Activated T-helper 17 cell treated with anti-CD3 and anti-CD28 coated beads, Interleukin-2, amount 50 U/mL, for 72 hours (primary cell): Measurements from ENCODE around the gene UVRAG. TPM values are rescaled to one million over a fixed set of nuclear protein-coding genes. Genes with fewer than 3 reads are reported as not detected.
A peak's percentile ranks its signal among the peaks of the same experiment; 100 is the strongest.
"Not testable (repeated sequence)": the region's sequence is repeated elsewhere in the genome, so short reads cannot be mapped to it uniquely, and the experiment has no call there.

ENCODE experiments used
- ATAC-seq: fragments of 150-1000 bp; cut with Tn5 transposase; replicated peaks from 2 replicates; pipeline ENCODE4 v1.10.0; 2021; ENCODE audit warnings: mild to moderate bottlenecking, moderate library complexity
- H3K27ac Mint-ChIP-seq: one replicate; pipeline ENCODE4 v1.8.0; 2022; ENCODE audit warnings: mixed read lengths
- H3K27me3 Mint-ChIP-seq: one replicate; pipeline ENCODE4 v1.8.0; 2022; ENCODE audit warnings: mixed read lengths
- H3K36me3 Mint-ChIP-seq: one replicate; pipeline ENCODE4 v1.8.0; 2022; ENCODE audit warnings: low read depth, mild to moderate bottlenecking, mixed read lengths
- H3K4me1 Mint-ChIP-seq: one replicate; pipeline ENCODE4 v1.8.0; 2022; ENCODE audit warnings: mixed read lengths
- H3K4me3 Mint-ChIP-seq: one replicate; pipeline ENCODE4 v1.8.0; 2022; ENCODE audit warnings: mild to moderate bottlenecking, mixed read lengths
- H3K9me3 Mint-ChIP-seq: one replicate; pipeline ENCODE4 v1.8.0; 2022; ENCODE audit warnings: mixed read lengths
- total RNA-seq, 2 donors: library from RNA; stranded (reverse); gene quantifications; one replicate each; pipeline ENCODE4 v1.2.3, GENCODE V29; 2022

The UVRAG gene
- total RNA-seq, 2 donors from 2014 or later: 14.1 to 20.1 TPM

- ATAC-seq: no peak
- H3K4me3 Mint-ChIP-seq: no peak overlapping the region
- no peaks in the 10 kb centered on the region for H3K4me1 Mint-ChIP-seq
- H3K36me3 Mint-ChIP-seq: peaks cover 13% of the 10 kb centered on the region
- H3K27me3 Mint-ChIP-seq: no peaks in the 10 kb centered on the region
- H3K9me3 Mint-ChIP-seq: peaks cover 3% of the 10 kb centered on the region
- no peak overlapping the region for H3K27ac Mint-ChIP-seq
These were observed 226.2 kb downstream of the UVRAG start for GRCh38 chr11:76041208-76041607.

- H3K27me3 Mint-ChIP-seq: no peaks in the 10 kb centered on the region
- peaks cover 25% of the 10 kb centered on the region for H3K36me3 Mint-ChIP-seq
- no peak overlapping the region for H3K27ac Mint-ChIP-seq
- H3K4me3 Mint-ChIP-seq: no peak overlapping the region
- no peak for ATAC-seq
- no peaks in the 10 kb centered on the region for H3K4me1 Mint-ChIP-seq
- peaks cover 7% of the 10 kb centered on the region for H3K9me3 Mint-ChIP-seq
These were observed 229.8 kb downstream of the UVRAG start for GRCh38 chr11:76044750-76045320.

- Mint-ChIP-seq H3K4me3 (no peak overlapping the region), H3K4me1 (no peaks in the 10 kb centered on the region), H3K36me3 (peaks cover 25% of the 10 kb centered on the region), H3K27ac (no peak overlapping the region), H3K9me3 (peaks cover 7% of the 10 kb centered on the region), H3K27me3 (no peaks in the 10 kb centered on the region)
- ATAC-seq: no peak
These were observed 232.2 kb downstream of the UVRAG start for GRCh38 chr11:76047231-76047630.

GRCh38 chr11:76047766-76048165, 232.8 kb downstream of the UVRAG start:
- Mint-ChIP-seq H3K27me3 (no peaks in the 10 kb centered on the region), H3K9me3 (peaks cover 7% of the 10 kb centered on the region), H3K4me3 (no peak overlapping the region), H3K4me1 (no peaks in the 10 kb centered on the region), H3K36me3 (peaks cover 25% of the 10 kb centered on the region), H3K27ac (no peak overlapping the region)
- no peak for ATAC-seq

GRCh38 chr11:76048763-76049162, 233.8 kb downstream of the UVRAG start:
- ATAC-seq: no peak
- Mint-ChIP-seq H3K27me3 (no peaks in the 10 kb centered on the region), H3K36me3 (peaks cover 24% of the 10 kb centered on the region), H3K9me3 (peaks cover 7% of the 10 kb centered on the region), H3K27ac (no peak overlapping the region), H3K4me3 (no peak overlapping the region), H3K4me1 (no peaks in the 10 kb centered on the region)

- H3K4me1 Mint-ChIP-seq: peaks cover 5% of the 10 kb centered on the region
- no peak overlapping the region for H3K4me3 Mint-ChIP-seq
- H3K9me3 Mint-ChIP-seq: peaks cover 7% of the 10 kb centered on the region
- no peaks in the 10 kb centered on the region for H3K27me3 Mint-ChIP-seq
- peaks cover 25% of the 10 kb centered on the region for H3K36me3 Mint-ChIP-seq
- ATAC-seq: no peak
- H3K27ac Mint-ChIP-seq: no peak overlapping the region
These were observed 234.5 kb downstream of the UVRAG start for GRCh38 chr11:76049511-76049910.

- ATAC-seq: no peak
- peaks cover 24% of the 10 kb centered on the region for H3K36me3 Mint-ChIP-seq
- no peaks in the 10 kb centered on the region for H3K27me3 Mint-ChIP-seq
- H3K9me3 Mint-ChIP-seq: no peaks in the 10 kb centered on the region
- no peak overlapping the region for H3K4me3 Mint-ChIP-seq
- no peak overlapping the region for H3K27ac Mint-ChIP-seq
- H3K4me1 Mint-ChIP-seq: peaks cover 8% of the 10 kb centered on the region
These were observed 236.9 kb downstream of the UVRAG start for GRCh38 chr11:76051937-76052336.

- no peak overlapping the region for H3K4me3 Mint-ChIP-seq
- H3K4me1 Mint-ChIP-seq: peaks cover 8% of the 10 kb centered on the region
- H3K36me3 Mint-ChIP-seq: peaks cover 14% of the 10 kb centered on the region
- no peaks in the 10 kb centered on the region for H3K9me3 Mint-ChIP-seq
- no peak for ATAC-seq
- H3K27me3 Mint-ChIP-seq: no peaks in the 10 kb centered on the region
- peak overlapping the region; percentile 62 for H3K27ac Mint-ChIP-seq
These were observed 239.3 kb downstream of the UVRAG start for GRCh38 chr11:76054330-76054729.

GRCh38 chr11:76056876-76057275, 241.9 kb downstream of the UVRAG start:
- Mint-ChIP-seq H3K4me3 (no peak overlapping the region), H3K36me3 (peaks cover 12% of the 10 kb centered on the region), H3K27ac (no peak overlapping the region), H3K4me1 (peaks cover 8% of the 10 kb centered on the region), H3K9me3 (no peaks in the 10 kb centered on the region), H3K27me3 (no peaks in the 10 kb centered on the region)
- ATAC-seq: no peak

- not testable (repeated sequence) for H3K27me3 Mint-ChIP-seq, H3K27ac Mint-ChIP-seq, H3K9me3 Mint-ChIP-seq, H3K4me1 Mint-ChIP-seq, H3K36me3 Mint-ChIP-seq, ATAC-seq, H3K4me3 Mint-ChIP-seq
These were observed 245.5 kb downstream of the UVRAG start for GRCh38 chr11:76060475-76061036.

GRCh38 chr11:76062733-76063132, 247.7 kb downstream of the UVRAG start:
- H3K36me3 Mint-ChIP-seq: peaks cover 22% of the 10 kb centered on the region
- H3K4me3 Mint-ChIP-seq: no peak overlapping the region
- H3K9me3 Mint-ChIP-seq: no peaks in the 10 kb centered on the region
- no peaks in the 10 kb centered on the region for H3K27me3 Mint-ChIP-seq
- H3K27ac Mint-ChIP-seq: no peak overlapping the region
- no peaks in the 10 kb centered on the region for H3K4me1 Mint-ChIP-seq
- no peak for ATAC-seq

- Mint-ChIP-seq H3K27me3 (no peaks in the 10 kb centered on the region), H3K27ac (no peak overlapping the region), H3K36me3 (peaks cover 27% of the 10 kb centered on the region), H3K4me1 (no peaks in the 10 kb centered on the region), H3K9me3 (no peaks in the 10 kb centered on the region), H3K4me3 (no peak overlapping the region)
- ATAC-seq: no peak
These were observed 249.2 kb downstream of the UVRAG start for GRCh38 chr11:76064192-76064591.

- peaks cover 27% of the 10 kb centered on the region for H3K36me3 Mint-ChIP-seq
- no peak overlapping the region for H3K27ac Mint-ChIP-seq
- H3K4me3 Mint-ChIP-seq: no peak overlapping the region
- H3K9me3 Mint-ChIP-seq: no peaks in the 10 kb centered on the region
- no peaks in the 10 kb centered on the region for H3K4me1 Mint-ChIP-seq
- ATAC-seq: no peak
- H3K27me3 Mint-ChIP-seq: no peaks in the 10 kb centered on the region
These were observed 252.1 kb downstream of the UVRAG start for GRCh38 chr11:76067099-76067498.

- Mint-ChIP-seq H3K27ac (no peak overlapping the region), H3K27me3 (no peaks in the 10 kb centered on the region), H3K9me3 (no peaks in the 10 kb centered on the region), H3K36me3 (peaks cover 27% of the 10 kb centered on the region), H3K4me3 (no peak overlapping the region), H3K4me1 (no peaks in the 10 kb centered on the region)
- no peak for ATAC-seq
These were observed 254.0 kb downstream of the UVRAG start for GRCh38 chr11:76069001-76069400.

GRCh38 chr11:76071090-76071489, 256.1 kb downstream of the UVRAG start:
- Mint-ChIP-seq H3K36me3 (peaks cover 19% of the 10 kb centered on the region), H3K4me1 (no peaks in the 10 kb centered on the region), H3K27ac (no peak overlapping the region), H3K9me3 (no peaks in the 10 kb centered on the region), H3K27me3 (no peaks in the 10 kb centered on the region), H3K4me3 (no peak overlapping the region)
- no peak for ATAC-seq

- H3K27ac Mint-ChIP-seq: no peak overlapping the region
- H3K4me3 Mint-ChIP-seq: no peak overlapping the region
- no peak for ATAC-seq
- H3K36me3 Mint-ChIP-seq: no peaks in the 10 kb centered on the region
- H3K4me1 Mint-ChIP-seq: no peaks in the 10 kb centered on the region
- H3K9me3 Mint-ChIP-seq: no peaks in the 10 kb centered on the region
- H3K27me3 Mint-ChIP-seq: no peaks in the 10 kb centered on the region
These were observed 258.7 kb downstream of the UVRAG start for GRCh38 chr11:76073724-76074123.
